ENCODE data around the gene SLC22A13.

SLC22A13 gene

GRCh38 chr3:38265604-38266307 is at the start of gene SLC22A13:
SLC22A13 (plus strand) TSS chr3:38265812; CDS start chr3:38265861, 49 bp downstream.
- Histone ChIP-seq H3K27ac (ENCODE audit: low read length) (no peak within 1 kb of the TSS), H3K79me2 (ENCODE audit: low read length) (no peaks in the 10 kb centered on the region)

GRCh38 chr3:38219609-38220197 is 45.9 kb upstream of the SLC22A13 start:
- Histone ChIP-seq H4K20me1 (ENCODE audit: insufficient read depth, low read length) (0 out of 2 replicates have a peak, but pooled peaks cover 4% of the 10 kb centered on the region), H3K4me1 (ENCODE audit: low read length) (peaks cover 14% of the 10 kb centered on the region), H3K27ac (ENCODE audit: low read length) (no peak overlapping the region), H3K36me3 (replicated peaks; ENCODE audit: low read depth, low read length) (peaks cover 35% of the 10 kb centered on the region), H2AFZ (ENCODE audit: low read depth, low read length) (no peak overlapping the region), H3K4me2 (ENCODE audit: low read length) (no peak overlapping the region), H3K27me3 (ENCODE audit: low read depth, low read length) (no peaks in the 10 kb centered on the region), H3K9me3 (ENCODE audit: insufficient read depth, low read length) (no peaks in the 10 kb centered on the region), H3K9ac (ENCODE audit: low read length) (no peak overlapping the region), H3K4me3 (ENCODE audit: low read length) (no peak overlapping the region), H3K79me2 (ENCODE audit: low read length) (peaks cover 8% of the 10 kb centered on the region)
- TF ChIP-seq EZH2phosphoT487 (IDR thresholded peaks at IDR 0.05; ENCODE audit: low read depth) (no peak), CTCF (IDR thresholded peaks at IDR 0.05; ENCODE audit: low read depth, low read length) (no peak)

More at GRCh38 chr3:38265604-38266307, at the start of gene SLC22A13:
- Histone ChIP-seq H3K4me3 (ENCODE audit: low read length) (no peak within 1 kb of the TSS), H4K20me1 (ENCODE audit: insufficient read depth, low read length) (no peaks in the 10 kb centered on the region), H3K27me3 (ENCODE audit: low read depth, low read length) (no peaks in the 10 kb centered on the region), H3K9me3 (ENCODE audit: insufficient read depth, low read length) (no peaks in the 10 kb centered on the region), H3K9ac (ENCODE audit: low read length) (no peak within 1 kb of the TSS), H2AFZ (ENCODE audit: low read depth, low read length) (no peak within 1 kb of the TSS), H3K36me3 (replicated peaks; ENCODE audit: low read depth, low read length) (peaks cover 2% of the 10 kb centered on the region), H3K4me1 (ENCODE audit: low read length) (peaks cover 17% of the 10 kb centered on the region), H3K4me2 (ENCODE audit: low read length) (no peak within 1 kb of the TSS)
- TF ChIP-seq CTCF (IDR thresholded peaks at IDR 0.05; ENCODE audit: low read depth, low read length) (no peak), EZH2phosphoT487 (IDR thresholded peaks at IDR 0.05; ENCODE audit: low read depth) (no peak)

GRCh38 chr3:38221005-38221404 is 44.6 kb upstream of the SLC22A13 start:
- Histone ChIP-seq H4K20me1 (ENCODE audit: insufficient read depth, low read length) (0 out of 2 replicates have a peak, but pooled peaks cover 4% of the 10 kb centered on the region), H3K79me2 (ENCODE audit: low read length) (peaks cover 5% of the 10 kb centered on the region; the same call in 1 of the 2 replicates), H2AFZ (ENCODE audit: low read depth, low read length) (no peak overlapping the region), H3K36me3 (replicated peaks; ENCODE audit: low read depth, low read length) (peaks cover 40% of the 10 kb centered on the region), H3K4me3 (ENCODE audit: low read length) (no peak overlapping the region), H3K27ac (ENCODE audit: low read length) (no peak overlapping the region), H3K27me3 (ENCODE audit: low read depth, low read length) (no peaks in the 10 kb centered on the region), H3K4me2 (ENCODE audit: low read length) (no peak overlapping the region), H3K4me1 (ENCODE audit: low read length) (peaks cover 25% of the 10 kb centered on the region), H3K9ac (ENCODE audit: low read length) (no peak overlapping the region), H3K9me3 (ENCODE audit: insufficient read depth, low read length) (no peaks in the 10 kb centered on the region)
- TF ChIP-seq EZH2phosphoT487 (IDR thresholded peaks at IDR 0.05; ENCODE audit: low read depth), result no peak
- no peak for TF ChIP-seq CTCF (IDR thresholded peaks at IDR 0.05; ENCODE audit: low read depth, low read length)

- Histone ChIP-seq H3K36me3 (replicated peaks; ENCODE audit: low read depth, low read length) (peaks cover 33% of the 10 kb centered on the region), H3K27ac (ENCODE audit: low read length) (no peak overlapping the region), H3K4me1 (ENCODE audit: low read length) (peaks cover 18% of the 10 kb centered on the region), H3K4me2 (ENCODE audit: low read length) (no peak overlapping the region), H3K4me3 (ENCODE audit: low read length) (no peak overlapping the region), H4K20me1 (ENCODE audit: insufficient read depth, low read length) (0 out of 2 replicates have a peak, but pooled peaks cover 1% of the 10 kb centered on the region), H3K9me3 (ENCODE audit: insufficient read depth, low read length) (no peaks in the 10 kb centered on the region), H3K27me3 (ENCODE audit: low read depth, low read length) (no peaks in the 10 kb centered on the region), H2AFZ (ENCODE audit: low read depth, low read length) (no peak overlapping the region), H3K9ac (ENCODE audit: low read length) (no peak overlapping the region), H3K79me2 (ENCODE audit: low read length) (peaks cover 5% of the 10 kb centered on the region; the same call in 1 of the 2 replicates)
- TF ChIP-seq CTCF (IDR thresholded peaks at IDR 0.05; ENCODE audit: low read depth, low read length) (no peak), EZH2phosphoT487 (IDR thresholded peaks at IDR 0.05; ENCODE audit: low read depth) (no peak)
These were observed 43.5 kb upstream of the SLC22A13 start for GRCh38 chr3:38222032-38222634.

Data from OCI-LY3 (cell line).